ENCODE measurements around the gene KRTAP2-2.

DNA sequence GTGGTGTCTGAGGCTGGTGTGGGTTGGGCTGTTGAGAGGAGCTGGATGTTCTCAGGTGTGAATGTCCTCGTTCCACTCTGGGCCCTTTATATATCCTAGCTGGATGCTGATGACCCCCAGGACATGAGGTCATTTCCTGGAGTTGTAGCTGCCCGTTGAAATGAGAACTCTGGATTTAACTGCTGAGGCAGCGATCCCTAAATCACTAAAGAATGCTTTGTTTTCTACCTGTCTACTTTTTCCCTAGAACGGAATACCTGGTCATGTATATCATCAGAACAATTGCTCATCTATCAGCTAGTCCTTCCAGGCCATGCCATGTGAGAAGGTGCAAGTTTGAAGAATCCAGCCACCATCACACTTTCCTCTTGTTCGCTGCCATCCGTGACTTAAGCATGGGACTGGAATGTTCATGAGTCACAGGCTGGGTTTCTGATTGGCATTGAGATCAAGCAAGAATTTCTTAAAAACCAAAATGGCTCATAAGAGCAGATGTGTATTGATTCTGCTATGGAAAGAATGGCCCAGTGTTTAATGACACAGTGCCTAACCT is 5.1 kb upstream of the KRTAP2-2 start, which contains the start of gene KRTAP2-3:
- no peak for TF ChIP-seq POLR2A (IDR thresholded peaks at IDR 0.05; ENCODE audit: control extremely low read depth in 1 of 2, low read depth in 2 of 2, low read length in 2 of 2)
- TF ChIP-seq TEAD4 (IDR thresholded peaks at IDR 0.05; ENCODE audit: low read depth, low read length), result no peak
- no peak for TF ChIP-seq BRCA1 (IDR thresholded peaks at IDR 0.05; ENCODE audit: low read depth, low read length)
- no peak for TF ChIP-seq RXRA (IDR thresholded peaks at IDR 0.05; ENCODE audit: insufficient read depth, low read depth, low read length)

All from H1 (cell line).